Effector memory CD4-positive, alpha-beta T cell (primary cell): ENCODE data around the gene ARHGEF17.

Source experiments
- DNase-seq, 3 donors: peaks; one replicate each; pipeline ENCODE4 v3.0.0-alpha.2; 2020
- H3K27ac ChIP-seq: 2 replicates; pipeline ENCODE4 v1.7.0; 2013; ENCODE audit warnings: mild to moderate bottlenecking, low read length, moderate library complexity; ENCODE audit not compliant: insufficient read depth, poor library complexity, severe bottlenecking
- H3K27me3 ChIP-seq: replicated peaks from 2 replicates; pipeline ENCODE4 v1.7.0; 2013; ENCODE audit warnings: mild to moderate bottlenecking, low read length; ENCODE audit not compliant: insufficient read depth, control insufficient read depth, poor library complexity, severe bottlenecking
- H3K36me3 ChIP-seq: 2 replicates; pipeline ENCODE4 v1.7.0; 2013; ENCODE audit warnings: mild to moderate bottlenecking, low read length, moderate library complexity; ENCODE audit not compliant: control insufficient read depth, insufficient read depth
- H3K4me1 ChIP-seq: 2 replicates; pipeline ENCODE4 v1.7.0; 2013; ENCODE audit warnings: low read length, mild to moderate bottlenecking; ENCODE audit not compliant: control insufficient read depth, insufficient read depth, poor library complexity, severe bottlenecking
- H3K4me3 ChIP-seq: 2 replicates; pipeline ENCODE4 v1.7.0; 2013; ENCODE audit warnings: low read length, low read depth, mild to moderate bottlenecking; ENCODE audit not compliant: insufficient read depth, poor library complexity, severe bottlenecking
- H3K9me3 ChIP-seq: 2 replicates; pipeline ENCODE4 v1.7.0; 2013; ENCODE audit warnings: mild to moderate bottlenecking, low read length, moderate library complexity; ENCODE audit not compliant: control insufficient read depth
- total RNA-seq, 3 donors: gene quantifications; one replicate each; lab custom pipeline; 2026; lab: John Stamatoyannopoulos, UW

ARHGEF17 gene
- 0 to 1.2 (median 0.35) reads per million in 3 donors for total RNA-seq

- H3K36me3 ChIP-seq = no peaks in the 10 kb centered on the region
- H3K27ac ChIP-seq = no peak within 1 kb of the TSS
- peaks cover 19% of the 10 kb centered on the region for H3K27me3 ChIP-seq
- H3K4me3 ChIP-seq = peak within 1 kb of the TSS; percentile 73
- H3K4me1 ChIP-seq = peaks cover 15% of the 10 kb centered on the region
- H3K9me3 ChIP-seq = no peaks in the 10 kb centered on the region
- DNase-seq = peak; percentile 14 to 25 (median 18)
Measured at GRCh38 chr11:73308003-73308960, at the start of gene ARHGEF17. Gene ARHGEF17, plus strand, starts transcription at chr11:73308276. Its CDS starts 363 bp downstream, at chr11:73308639.

DNA sequence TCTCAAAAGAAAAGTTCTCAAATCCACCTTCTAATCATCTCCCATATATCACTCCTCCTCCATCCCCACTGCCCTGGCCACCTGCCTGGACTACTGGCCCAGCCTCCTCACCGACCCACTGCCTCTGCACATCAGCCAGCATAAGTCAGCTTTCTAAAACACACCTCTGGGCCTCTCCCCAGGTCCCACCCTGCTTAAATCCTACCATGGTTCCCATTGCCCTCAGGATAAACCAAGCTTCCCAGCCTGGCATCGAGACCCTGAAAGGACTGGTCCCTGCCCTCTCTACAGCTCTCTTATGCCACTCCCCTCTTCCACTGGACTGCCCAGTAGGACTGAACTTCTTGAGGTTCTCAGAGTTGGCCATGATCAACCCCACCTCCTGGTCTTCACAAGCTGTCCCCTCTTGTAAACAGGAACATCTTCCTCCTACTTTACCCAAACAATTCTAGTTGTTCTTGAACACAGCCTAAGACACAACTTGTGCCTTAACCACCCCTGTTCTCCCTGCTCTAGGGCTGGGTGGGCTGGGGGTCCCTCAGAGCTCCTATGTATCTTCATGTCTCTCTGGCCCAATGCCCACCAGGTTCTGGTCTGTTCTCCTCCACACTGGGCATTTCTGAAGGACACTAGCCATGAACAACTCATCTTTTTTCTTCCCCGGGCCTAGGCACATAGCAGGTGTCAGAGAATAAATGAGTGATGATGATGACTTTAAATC, 48.5 kb upstream of the ARHGEF17 start:
- Histone ChIP-seq H3K27me3 (peaks cover 5% of the 10 kb centered on the region), H3K27ac (no peak overlapping the region), H3K9me3 (no peaks in the 10 kb centered on the region), H3K4me3 (no peak overlapping the region), H3K4me1 (no peaks in the 10 kb centered on the region), H3K36me3 (no peaks in the 10 kb centered on the region)
- DNase-seq = no peak

- H3K9me3 ChIP-seq = no peaks in the 10 kb centered on the region
- no peaks in the 10 kb centered on the region for H3K36me3 ChIP-seq
- DNase-seq = no peak
- H3K4me3 ChIP-seq = no peak overlapping the region
- no peak overlapping the region for H3K27ac ChIP-seq
- H3K4me1 ChIP-seq = no peaks in the 10 kb centered on the region
- peaks cover 8% of the 10 kb centered on the region for H3K27me3 ChIP-seq
Measured at GRCh38 chr11:73260127-73260457, 48.0 kb upstream of the ARHGEF17 start.

DNA sequence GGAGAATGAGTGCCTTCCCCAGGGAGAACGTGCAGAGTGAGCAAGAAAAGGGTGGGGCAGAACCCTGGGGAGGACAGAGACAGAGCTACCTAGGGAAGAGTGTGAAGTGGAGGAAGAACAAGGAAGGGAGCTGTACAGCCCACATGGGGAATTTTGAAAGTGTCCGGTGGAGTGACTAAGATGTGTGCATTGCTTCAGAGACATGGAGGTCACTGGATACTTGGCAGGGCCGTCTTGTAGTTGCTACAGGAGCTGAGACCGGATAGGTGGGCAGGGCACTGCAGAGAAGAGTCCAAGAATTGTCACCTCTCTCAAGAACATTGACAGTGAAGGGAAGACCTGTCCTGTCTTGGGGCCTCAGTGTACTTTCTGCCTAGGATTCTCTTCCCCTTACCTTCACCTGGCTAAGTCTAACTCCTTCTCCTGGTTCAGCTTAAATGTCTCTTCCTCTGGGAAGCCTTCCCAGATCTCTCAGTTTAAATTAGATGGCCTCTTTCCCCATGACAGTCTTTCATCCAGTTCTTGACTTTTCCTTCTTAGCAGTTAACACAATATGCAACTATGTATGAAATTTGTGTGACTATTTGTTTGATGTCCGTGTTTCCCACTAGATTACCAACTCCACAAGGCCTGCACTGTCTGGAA, 45.1 kb upstream of the ARHGEF17 start:
- no peak overlapping the region for H3K27ac ChIP-seq
- H3K27me3 ChIP-seq = peaks cover 9% of the 10 kb centered on the region
- no peak for DNase-seq
- no peak overlapping the region for H3K4me3 ChIP-seq
- no peaks in the 10 kb centered on the region for H3K36me3 ChIP-seq
- no peaks in the 10 kb centered on the region for H3K4me1 ChIP-seq
- no peaks in the 10 kb centered on the region for H3K9me3 ChIP-seq

DNA sequence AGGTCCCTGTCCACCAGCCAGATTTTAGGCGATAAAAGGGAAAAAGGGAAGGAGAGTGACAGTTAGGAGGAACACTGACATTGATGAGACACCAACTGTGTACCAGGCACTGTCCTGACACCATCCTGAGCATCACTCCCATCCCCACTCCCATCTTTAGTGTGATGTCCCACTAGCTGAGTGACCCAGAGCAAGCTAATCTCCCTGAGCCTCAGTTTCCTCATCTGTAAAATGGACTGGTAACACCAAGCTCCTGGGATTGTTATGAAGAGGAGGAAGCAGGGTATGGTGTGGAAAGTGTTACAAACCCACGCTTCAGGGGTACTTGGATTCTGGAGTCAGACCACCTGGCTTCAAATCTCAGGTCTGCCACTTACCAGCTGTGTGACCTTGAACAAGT, 44.4 kb upstream of the ARHGEF17 start:
- H3K36me3 ChIP-seq = no peaks in the 10 kb centered on the region

DNA sequence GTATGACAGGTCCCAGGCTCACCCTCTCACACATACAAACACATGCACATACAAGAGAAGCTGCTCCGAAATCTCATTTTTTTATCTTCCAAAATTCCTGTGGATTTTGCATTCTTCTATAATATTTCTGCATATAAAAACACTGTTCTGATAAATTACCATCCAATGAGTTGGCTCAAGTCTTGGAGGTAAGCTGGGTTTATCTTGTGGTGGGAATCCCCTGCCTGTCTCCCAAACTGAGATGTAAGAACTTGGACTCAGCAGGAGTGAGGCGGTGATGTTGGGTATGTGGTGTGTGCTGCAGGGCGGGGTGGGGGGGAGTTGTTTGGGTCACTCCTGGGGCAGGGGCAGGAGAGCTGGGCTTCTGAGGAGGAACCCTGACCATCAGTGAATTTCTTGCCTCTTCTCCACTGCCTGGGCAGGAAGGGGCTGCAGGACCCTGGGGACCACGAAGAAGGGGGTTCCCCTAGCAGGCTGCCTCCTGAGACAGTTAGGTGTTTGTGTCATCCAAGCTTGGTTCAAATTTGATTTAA, 42.7 kb upstream of the ARHGEF17 start:
- H3K4me1 ChIP-seq = no peaks in the 10 kb centered on the region
- H3K9me3 ChIP-seq = no peaks in the 10 kb centered on the region
- H3K4me3 ChIP-seq = no peak overlapping the region
- no peak for DNase-seq
- H3K36me3 ChIP-seq = no peaks in the 10 kb centered on the region
- H3K27me3 ChIP-seq = peaks cover 9% of the 10 kb centered on the region
- H3K27ac ChIP-seq = no peak overlapping the region

More for the DNA sequence above, 44.4 kb upstream of the ARHGEF17 start:
- Histone ChIP-seq H3K27me3 (peaks cover 9% of the 10 kb centered on the region), H3K9me3 (no peaks in the 10 kb centered on the region), H3K4me3 (no peak overlapping the region), H3K4me1 (no peaks in the 10 kb centered on the region), H3K27ac (no peak overlapping the region)
- DNase-seq = no peak

GRCh38 chr11:73265853-73266645, 42.0 kb upstream of the ARHGEF17 start:
- no peak for DNase-seq
- no peak overlapping the region for H3K27ac ChIP-seq
- H3K4me3 ChIP-seq = no peak overlapping the region
- no peaks in the 10 kb centered on the region for H3K36me3 ChIP-seq
- no peaks in the 10 kb centered on the region for H3K9me3 ChIP-seq
- no peaks in the 10 kb centered on the region for H3K4me1 ChIP-seq
- peaks cover 9% of the 10 kb centered on the region for H3K27me3 ChIP-seq

GRCh38 chr11:73266646-73267020, 41.4 kb upstream of the ARHGEF17 start:
- no peaks in the 10 kb centered on the region for H3K4me1 ChIP-seq
- H3K27ac ChIP-seq = no peak overlapping the region
- no peak overlapping the region for H3K4me3 ChIP-seq
- H3K27me3 ChIP-seq = peaks cover 9% of the 10 kb centered on the region
- no peaks in the 10 kb centered on the region for H3K9me3 ChIP-seq
- no peak for DNase-seq
- H3K36me3 ChIP-seq = no peaks in the 10 kb centered on the region

DNA sequence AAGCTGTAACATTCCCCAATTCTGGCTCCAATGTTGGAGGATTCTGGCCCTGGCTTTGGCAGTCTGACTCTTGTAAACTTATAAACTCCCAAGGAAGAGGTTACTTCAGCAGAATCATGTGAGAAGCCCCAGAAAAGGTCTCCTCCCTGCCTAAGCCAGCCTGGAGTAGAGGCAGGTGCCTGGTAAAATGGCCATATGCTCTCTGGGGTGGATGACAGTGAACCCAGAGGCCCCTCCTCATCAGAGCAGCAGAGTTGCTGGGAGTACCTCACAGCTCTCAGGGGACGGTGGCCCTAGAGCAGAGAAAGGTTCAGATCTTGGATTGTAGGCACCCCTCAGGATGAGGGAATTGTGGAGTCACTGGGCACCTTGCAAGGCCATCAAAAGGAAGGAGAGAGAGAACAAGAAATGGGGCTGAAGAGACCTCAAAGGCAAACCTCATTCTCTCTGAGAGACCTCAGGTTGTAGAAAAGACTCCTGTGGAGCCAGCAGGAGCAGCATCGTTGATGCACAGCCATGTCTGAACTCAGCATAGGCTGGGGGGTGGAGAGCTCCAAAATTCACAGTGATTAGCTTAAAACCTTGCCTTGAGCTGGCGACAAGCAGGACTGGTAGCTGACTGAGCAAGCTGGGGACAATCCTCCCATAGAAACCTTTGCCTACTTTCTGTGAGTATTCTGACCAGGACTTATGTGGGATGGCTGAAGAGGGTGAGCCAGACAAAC, 40.8 kb upstream of the ARHGEF17 start:
- no peaks in the 10 kb centered on the region for H3K9me3 ChIP-seq
- H3K4me1 ChIP-seq = no peaks in the 10 kb centered on the region
- no peak overlapping the region for H3K4me3 ChIP-seq
- H3K27me3 ChIP-seq = peaks cover 9% of the 10 kb centered on the region
- no peak overlapping the region for H3K27ac ChIP-seq
- H3K36me3 ChIP-seq = no peaks in the 10 kb centered on the region
- DNase-seq = no peak
